Amygdala (tissue), 56 donors: ENCODE data around the gene MRPL23.

Experiments
- DNase-seq, 56 donors: peaks; one replicate each; lab custom pipeline; 2025; lab: John Stamatoyannopoulos, UW

MRPL23 gene

DNA sequence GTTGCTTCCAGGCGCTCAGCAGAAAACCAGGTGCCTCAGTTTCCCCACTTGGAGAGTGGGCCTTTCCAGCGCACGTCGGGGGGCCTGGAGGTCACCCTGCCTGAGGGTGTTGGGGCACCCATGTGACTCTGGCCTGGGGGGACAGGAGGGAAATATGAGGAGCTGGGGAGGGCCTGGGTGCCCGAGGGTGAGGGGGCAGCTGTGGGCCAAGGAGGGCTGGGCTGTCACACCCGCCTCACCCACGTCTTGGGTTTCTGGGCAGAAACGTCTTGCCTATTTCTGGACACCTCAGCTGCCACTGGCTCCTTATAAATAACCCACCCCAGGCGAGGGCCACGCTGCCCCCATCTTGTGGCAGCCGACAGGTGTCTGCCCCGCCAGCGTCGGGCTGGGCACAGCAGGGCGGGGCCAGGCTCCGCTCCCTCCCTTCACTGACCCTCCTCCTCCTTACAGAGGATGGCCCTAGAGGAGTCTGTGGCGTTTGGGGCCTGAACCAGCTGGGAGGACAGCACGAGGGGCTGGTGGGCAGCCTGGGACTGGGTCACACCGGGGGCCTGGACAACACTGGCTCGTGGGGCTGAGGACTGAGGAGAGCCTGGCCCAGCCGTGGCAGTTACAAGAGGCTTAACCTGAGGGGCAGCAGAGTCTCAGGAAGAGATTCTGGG is 26.1 kb upstream of the MRPL23 start:
- DNase-seq, result no peak

GRCh38 chr11:1921574-1922141 is 25.5 kb upstream of the MRPL23 start:
- DNase-seq, result peak in 13 of 56 donors; percentile 9 to 56 (median 27)

DNA sequence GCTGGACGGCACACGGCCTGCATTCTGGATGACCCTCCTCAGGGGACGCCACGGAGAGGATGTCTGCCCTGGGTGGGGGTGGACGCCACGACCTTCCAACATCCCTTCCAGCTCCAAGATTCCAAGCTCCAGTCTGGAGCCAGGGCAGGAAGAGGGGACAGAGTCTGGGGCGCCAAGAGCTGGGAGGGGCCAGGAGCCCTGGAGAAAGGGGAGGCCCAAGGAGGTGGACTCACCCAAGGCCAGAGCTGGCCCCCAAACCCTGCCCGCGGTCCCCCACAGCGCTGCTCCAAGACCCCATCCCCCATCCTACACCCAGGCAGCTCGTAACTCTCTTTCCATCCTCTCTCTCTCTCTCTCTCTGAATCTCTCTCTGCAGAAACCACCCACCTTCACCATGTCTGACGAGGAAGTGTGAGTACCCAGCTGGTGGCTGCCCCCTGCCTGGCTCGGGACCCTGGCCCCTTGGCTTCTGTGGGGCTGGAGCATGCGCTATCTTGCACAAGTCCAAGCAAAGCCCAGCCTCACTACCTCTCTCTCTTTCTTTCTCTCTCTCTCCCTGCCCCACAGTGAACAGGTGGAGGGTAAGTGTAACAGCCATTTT is 24.6 kb upstream of the MRPL23 start:
- no peak for DNase-seq

DNA sequence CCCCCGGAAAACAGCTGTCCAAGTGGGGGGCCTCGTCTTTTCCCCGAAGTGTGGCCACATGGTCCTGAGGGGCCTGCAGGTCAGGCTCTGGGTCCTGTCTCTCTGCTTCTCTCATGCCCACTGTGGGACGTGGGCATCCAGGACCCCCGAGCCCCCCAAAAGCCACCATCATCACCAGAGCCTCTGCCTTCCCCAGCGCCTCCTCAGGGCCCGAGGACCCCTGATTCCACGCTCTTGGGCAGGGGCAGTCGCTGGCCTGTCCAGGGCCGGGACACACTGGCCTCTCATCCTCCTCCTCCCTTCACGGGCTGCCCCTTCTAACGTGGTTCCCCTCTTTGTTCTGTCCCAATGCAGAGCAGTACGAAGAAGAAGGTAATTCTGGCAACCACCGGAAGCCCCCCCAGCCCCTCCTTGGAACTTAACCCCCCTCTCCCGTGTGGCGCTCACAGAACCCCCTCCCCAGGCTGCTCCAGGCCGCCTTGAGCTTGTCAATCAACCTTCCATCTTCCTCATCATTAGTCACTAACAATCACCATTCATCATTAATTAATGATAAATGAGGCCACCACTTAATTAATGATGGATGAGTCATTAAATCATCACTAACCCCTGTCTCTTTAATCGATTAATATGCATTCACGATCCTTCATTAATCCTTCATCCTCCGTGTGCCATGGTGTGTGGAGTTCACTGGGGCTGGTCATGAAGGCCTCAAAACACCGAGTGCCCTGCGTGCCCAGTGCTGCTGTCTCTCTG is 23.8 kb upstream of the MRPL23 start:
- DNase-seq, result no peak

DNA sequence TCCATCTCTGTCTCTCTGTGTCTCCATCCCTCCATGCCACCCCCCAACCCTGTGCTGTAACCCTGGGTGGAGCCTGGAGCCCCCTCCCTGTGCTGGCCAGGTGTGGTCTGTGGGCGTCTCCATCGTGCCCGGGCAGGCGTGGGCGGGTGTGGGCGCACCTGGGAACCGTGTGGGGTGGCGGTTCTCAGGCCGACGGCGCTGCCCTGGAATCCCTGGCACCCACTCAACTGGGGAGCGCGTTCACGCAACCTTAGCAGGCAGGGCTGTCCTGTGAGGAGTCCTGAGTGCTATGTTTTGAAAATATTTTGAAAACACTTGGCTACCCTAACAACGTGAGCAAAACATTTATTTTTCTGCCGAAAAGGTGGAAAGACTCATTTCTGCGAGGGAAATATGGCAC is 23.0 kb upstream of the MRPL23 start:
- no peak for DNase-seq

- no peak for DNase-seq
Observed at GRCh38 chr11:1924646-1925372, 22.3 kb upstream of the MRPL23 start.

- DNase-seq, result no peak
Observed at GRCh38 chr11:1925373-1926155, 21.6 kb upstream of the MRPL23 start.

- no peak for DNase-seq
Observed at GRCh38 chr11:1926156-1927025, 20.7 kb upstream of the MRPL23 start.

DNA sequence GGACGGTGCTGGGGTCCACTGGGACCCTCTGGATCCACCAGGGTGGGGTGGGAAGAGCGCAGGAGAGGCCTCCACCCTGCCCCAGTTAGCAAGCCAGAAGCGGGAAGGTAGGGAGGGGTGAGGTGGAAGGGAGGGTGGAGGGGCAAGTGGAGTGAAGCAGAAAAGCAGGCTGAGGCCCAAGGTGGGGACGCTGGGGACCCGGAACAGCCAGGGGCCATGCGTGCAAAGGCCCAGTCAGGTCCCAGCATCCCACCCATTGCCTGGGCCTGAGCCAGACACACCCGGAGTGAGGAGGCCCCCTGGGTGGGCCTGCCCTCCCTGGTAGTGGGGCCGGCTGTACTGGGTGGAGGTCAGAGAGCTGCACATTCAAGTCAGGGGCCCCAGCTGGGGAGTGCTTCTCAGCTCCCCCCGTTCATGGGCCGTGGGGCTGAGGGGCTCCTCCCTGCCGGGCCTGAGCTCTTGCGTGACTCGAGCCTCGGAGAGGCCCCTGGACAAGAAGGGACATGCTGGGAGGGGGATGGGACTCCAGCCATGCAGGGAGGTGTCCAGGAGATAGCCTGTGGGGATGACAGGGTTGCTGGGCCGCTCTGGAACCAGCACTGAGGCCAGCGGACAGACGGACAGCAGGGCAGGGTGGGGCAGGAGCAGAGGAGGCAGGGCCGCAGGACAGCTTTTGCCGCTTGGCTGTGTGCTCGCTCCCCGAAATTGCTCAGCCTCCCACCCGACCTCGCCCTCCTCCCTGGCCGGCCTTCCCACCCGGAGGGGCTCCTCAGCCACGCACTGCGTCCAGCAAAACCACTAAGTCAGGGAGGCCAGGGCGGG is 19.9 kb upstream of the MRPL23 start:
- no peak for DNase-seq

DNA sequence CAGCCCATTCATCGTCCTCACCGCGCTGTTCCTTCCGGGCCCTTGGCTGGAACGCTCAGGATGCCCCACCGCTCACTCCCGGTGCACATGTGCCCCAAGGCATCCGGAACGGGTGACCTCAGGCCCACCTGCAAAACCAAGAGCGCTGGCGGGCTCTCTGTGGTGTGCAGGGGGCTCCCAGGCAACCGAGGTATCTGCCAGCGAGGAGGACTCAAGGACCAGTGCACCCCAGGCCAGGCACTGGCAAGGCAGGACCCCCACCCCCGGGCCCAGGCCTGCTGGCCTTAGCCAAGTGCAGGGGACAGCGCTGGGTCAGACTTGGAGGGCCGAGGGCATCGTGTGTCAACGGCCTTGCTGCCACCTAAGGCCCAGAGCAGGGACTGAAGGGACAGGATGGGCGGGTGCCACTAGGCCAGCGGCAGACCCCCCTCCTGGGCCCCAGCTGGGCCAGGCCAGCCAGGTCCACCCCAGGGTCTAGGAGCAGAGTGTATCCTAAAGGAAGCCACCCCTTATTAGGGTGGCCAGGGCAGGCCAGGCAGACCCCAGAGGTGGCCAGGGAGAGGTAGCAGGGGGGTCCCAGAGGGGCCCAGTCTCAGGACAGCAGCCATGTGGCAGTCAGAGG is 19.2 kb upstream of the MRPL23 start:
- no peak for DNase-seq

- no peak for DNase-seq
Observed at GRCh38 chr11:1928470-1928890, 18.7 kb upstream of the MRPL23 start.

DNA sequence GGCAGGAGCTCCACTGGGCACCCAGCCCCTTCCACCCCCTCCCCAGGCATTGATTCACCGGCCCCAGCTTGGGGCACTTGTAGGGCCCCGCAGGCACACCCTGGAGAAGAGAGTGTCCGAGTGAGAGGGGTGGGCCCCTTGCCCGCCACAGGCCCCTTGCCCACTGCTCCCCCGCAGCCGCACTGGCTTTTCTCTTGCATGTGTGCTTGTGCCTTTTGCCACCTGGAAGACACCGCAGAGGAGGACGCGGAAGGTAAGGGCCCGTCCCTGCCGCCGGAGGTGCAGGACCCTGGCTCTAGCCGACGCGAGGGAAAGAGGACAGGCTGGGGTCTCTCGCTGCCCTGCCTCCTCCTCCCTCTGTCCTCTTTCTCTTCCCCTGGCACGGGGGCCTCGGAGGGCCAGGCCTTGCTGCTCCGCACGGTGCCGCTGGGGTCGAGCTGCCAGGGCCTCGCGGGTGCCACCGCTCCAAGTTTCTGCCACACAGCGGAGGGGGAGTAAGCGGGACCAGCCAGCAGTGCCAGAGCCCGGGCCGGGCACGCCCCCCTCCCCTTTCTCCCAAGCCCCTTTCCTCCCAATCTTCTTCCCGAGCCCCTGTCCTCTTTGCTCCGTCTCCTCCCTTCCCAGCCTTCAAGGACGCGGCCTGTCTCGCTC is 18.1 kb upstream of the MRPL23 start:
- DNase-seq, result no peak

GRCh38 chr11:1929621-1930461 is 17.3 kb upstream of the MRPL23 start:
- DNase-seq, result no peak

DNA sequence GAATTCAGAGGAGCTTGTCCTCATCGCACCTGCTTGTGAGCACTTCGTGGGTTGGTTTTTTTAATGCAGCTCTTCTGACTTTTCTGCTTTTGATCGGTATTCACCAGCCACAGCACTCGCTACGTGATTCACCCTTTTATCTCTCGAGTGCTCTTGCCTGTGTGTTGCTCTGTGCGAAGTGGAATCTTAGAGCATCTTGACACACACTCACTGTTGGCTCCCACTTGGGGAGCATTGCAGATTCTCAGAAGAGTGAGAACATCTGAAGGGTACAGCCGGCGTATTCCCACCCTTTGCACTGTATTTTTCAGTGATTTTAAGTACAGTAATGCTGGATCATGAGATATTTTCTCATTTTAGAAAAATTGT is 16.7 kb upstream of the MRPL23 start:
- no peak for DNase-seq

DNA sequence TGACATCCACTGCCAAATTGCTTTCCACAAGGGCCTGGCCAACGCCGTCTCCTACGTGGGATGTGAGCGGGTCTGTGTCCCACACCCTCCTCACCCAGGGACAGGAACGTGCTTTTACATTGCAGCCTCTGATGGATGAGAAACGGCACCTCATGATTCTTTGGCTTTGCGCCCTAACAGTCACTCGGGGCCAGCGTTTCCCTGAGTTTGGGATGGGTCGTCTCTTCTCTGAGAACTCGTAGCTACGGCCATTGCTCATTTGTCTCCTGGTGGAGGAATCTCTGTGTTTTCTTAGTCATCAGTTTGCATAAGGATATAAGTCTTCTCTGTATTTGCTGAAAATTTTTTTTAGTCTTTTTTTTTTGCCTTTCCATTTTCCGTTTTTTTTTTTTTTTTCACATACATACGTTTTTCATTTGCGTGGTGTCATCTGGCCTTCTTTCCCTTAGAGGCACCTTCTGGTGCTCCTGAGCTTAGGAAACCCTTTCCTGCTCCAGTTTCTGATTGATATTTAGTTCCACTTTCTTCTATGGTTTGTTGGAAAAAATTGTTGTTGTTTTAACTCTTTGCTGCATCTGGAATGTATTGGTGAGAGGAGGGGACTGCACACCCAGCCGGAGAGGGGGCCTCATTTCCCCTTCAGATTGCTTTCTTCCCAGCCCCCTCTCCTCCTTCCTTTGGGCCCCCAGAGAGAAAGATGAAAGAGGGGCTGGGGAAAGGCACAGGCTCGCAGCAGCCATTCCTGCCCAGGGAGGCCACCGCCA is 15.6 kb upstream of the MRPL23 start:
- no peak for DNase-seq

GRCh38 chr11:1932105-1932480 is 15.0 kb upstream of the MRPL23 start:
- DNase-seq, result no peak
